HTR-8/SVneo (cell line): ENCODE data around the gene SDK1.
A peak's percentile ranks its signal among the peaks of the same experiment; 100 is the strongest.

Experiments used
- DNase-seq: peaks from one replicate; pipeline ENCODE4 v3.0.0; 2011; ENCODE audit warnings: low spot score, mixed read lengths; ENCODE audit not compliant: insufficient read length
- FAIRE-seq: peaks from 2 replicates; lab custom pipeline; 2011; peaks lifted over from hg19 to GRCh38; lab: Jason Lieb, UNC

The SDK1 gene

GRCh38 chr7:4129481-4130122 lies 828.5 kb downstream of the SDK1 start:
- FAIRE-seq (no peak), DNase-seq (no peak)

GRCh38 chr7:4131063-4131462 lies 830.0 kb downstream of the SDK1 start:
- DNase-seq (no peak), FAIRE-seq (no peak)

GRCh38 chr7:4132221-4132620 lies 831.2 kb downstream of the SDK1 start:
- DNase-seq (no peak), FAIRE-seq (no peak)

GRCh38 chr7:4133491-4134044 lies 832.5 kb downstream of the SDK1 start:
- FAIRE-seq (no peak), DNase-seq (no peak)

- DNase-seq = no peak
These were observed 833.2 kb downstream of the SDK1 start for GRCh38 chr7:4134204-4134603.

GRCh38 chr7:4134631-4135030 lies 833.6 kb downstream of the SDK1 start:
- DNase-seq = no peak
- no peak for FAIRE-seq

More at GRCh38 chr7:4134204-4134603, 833.2 kb downstream of the SDK1 start:
- FAIRE-seq = no peak

- FAIRE-seq = no peak
- DNase-seq = no peak
These were observed 834.2 kb downstream of the SDK1 start for GRCh38 chr7:4135301-4135700.

GRCh38 chr7:4136036-4136435 lies 835.0 kb downstream of the SDK1 start:
- DNase-seq (no peak), FAIRE-seq (peak; percentile 70)

- FAIRE-seq = no peak
These were observed 835.6 kb downstream of the SDK1 start for GRCh38 chr7:4136501-4137110.

GRCh38 chr7:4137552-4137951 lies 836.5 kb downstream of the SDK1 start:
- no peak for DNase-seq
- no peak for FAIRE-seq

More at GRCh38 chr7:4136501-4137110, 835.6 kb downstream of the SDK1 start:
- DNase-seq = no peak

GRCh38 chr7:4138866-4139265 lies 837.8 kb downstream of the SDK1 start:
- no peak for FAIRE-seq
- no peak for DNase-seq

GRCh38 chr7:4139656-4140625 lies 838.9 kb downstream of the SDK1 start:
- no peak for DNase-seq
- no peak for FAIRE-seq

GRCh38 chr7:4140933-4141332 lies 839.9 kb downstream of the SDK1 start:
- FAIRE-seq (no peak), DNase-seq (no peak)

GRCh38 chr7:4143006-4143405 lies 842.0 kb downstream of the SDK1 start:
- no peak for FAIRE-seq
- DNase-seq = no peak

- no peak for DNase-seq
- FAIRE-seq = no peak
These were observed 842.6 kb downstream of the SDK1 start for GRCh38 chr7:4143511-4144171.

GRCh38 chr7:4144172-4144701 lies 843.2 kb downstream of the SDK1 start:
- DNase-seq = no peak
- FAIRE-seq = no peak

GRCh38 chr7:4144811-4145510 lies 843.9 kb downstream of the SDK1 start:
- FAIRE-seq = no peak

GRCh38 chr7:4145576-4145975 lies 844.5 kb downstream of the SDK1 start:
- FAIRE-seq = no peak
- DNase-seq = no peak

More at GRCh38 chr7:4144811-4145510, 843.9 kb downstream of the SDK1 start:
- no peak for DNase-seq

GRCh38 chr7:4147926-4148620 lies 847.0 kb downstream of the SDK1 start:
- no peak for FAIRE-seq
- DNase-seq = no peak
